HEK293 (cell line): Measurements from ENCODE around the gene IL10RA.

Experiments used
- BCL11A ChIP-seq: fragments of 450-650 bp; formaldehyde crosslinking; IDR thresholded peaks from 2 replicates; pipeline ENCODE4 v1.5.1; 2016; ENCODE audit warnings: low read depth, missing biosample characterization, missing genetic modification characterization
- HOXD13 ChIP-seq: sonication (generic); formaldehyde crosslinking; IDR thresholded peaks from 2 replicates; pipeline ENCODE4 v1.8.0; 2022; ENCODE audit warnings: missing genetic modification reagents, borderline replicate concordance
- KLF16 ChIP-seq: fragments of 450-650 bp; formaldehyde crosslinking; IDR thresholded peaks from 2 replicates; pipeline ENCODE4 v1.5.1; 2017; ENCODE audit warnings: missing biosample characterization, missing genetic modification characterization
- OSR2 ChIP-seq: fragments of 450-650 bp; formaldehyde crosslinking; IDR thresholded peaks from 2 replicates; pipeline ENCODE4 v1.5.1; 2016; ENCODE audit warnings: missing biosample characterization, missing genetic modification characterization
- SETDB1 ChIP-seq: IDR thresholded peaks from one replicate; pipeline ENCODE4 v1.6.1; 2017; ENCODE audit warnings: mild to moderate bottlenecking, low read length, moderate library complexity, mixed read lengths; ENCODE audit not compliant: insufficient read length
- YY1 ChIP-seq: fragments of 450-650 bp; formaldehyde crosslinking; IDR thresholded peaks from 2 replicates; pipeline ENCODE4 v1.5.1; 2018; ENCODE audit warnings: missing biosample characterization, missing genetic modification characterization
- ZBTB21 ChIP-seq: fragments of 450-650 bp; formaldehyde crosslinking; IDR thresholded peaks from 2 replicates; pipeline ENCODE4 v1.5.1; 2017; ENCODE audit warnings: missing biosample characterization, missing genetic modification characterization
- ZBTB8A ChIP-seq: fragments of 450-650 bp; formaldehyde crosslinking; IDR thresholded peaks from 2 replicates; pipeline ENCODE4 v1.5.1; 2016; ENCODE audit warnings: missing biosample characterization, missing genetic modification characterization
- ZFP41 ChIP-seq: fragments of 450-650 bp; formaldehyde crosslinking; IDR thresholded peaks from 2 replicates; pipeline ENCODE4 v1.5.1; 2016; ENCODE audit warnings: missing biosample characterization, missing genetic modification characterization, borderline replicate concordance
- ZNF138 ChIP-seq: fragments of 450-650 bp; formaldehyde crosslinking; IDR thresholded peaks from 2 replicates; pipeline ENCODE4 v1.5.1; 2016; ENCODE audit warnings: missing biosample characterization, missing genetic modification characterization, borderline replicate concordance
- ZNF146 ChIP-seq: fragments of 450-650 bp; formaldehyde crosslinking; IDR thresholded peaks from 2 replicates; pipeline ENCODE4 v1.5.1; 2016; ENCODE audit warnings: missing biosample characterization, missing genetic modification characterization
- ZNF155 ChIP-seq: fragments of 450-650 bp; formaldehyde crosslinking; IDR thresholded peaks from 2 replicates; pipeline ENCODE4 v1.5.1; 2016; ENCODE audit warnings: missing biosample characterization, missing genetic modification characterization
- ZNF223 ChIP-seq: fragments of 450-650 bp; formaldehyde crosslinking; IDR thresholded peaks from 2 replicates; pipeline ENCODE4 v1.5.1; 2016; ENCODE audit warnings: missing biosample characterization, missing genetic modification characterization
- ZNF248 ChIP-seq: fragments of 450-650 bp; formaldehyde crosslinking; IDR thresholded peaks from 2 replicates; pipeline ENCODE4 v1.5.1; 2017; ENCODE audit warnings: missing biosample characterization, missing genetic modification characterization
- ZNF324 ChIP-seq: fragments of 450-650 bp; formaldehyde crosslinking; IDR thresholded peaks from 2 replicates; pipeline ENCODE4 v1.5.1; 2016; ENCODE audit warnings: missing biosample characterization, missing genetic modification characterization
- ZNF391 ChIP-seq: fragments of 450-650 bp; formaldehyde crosslinking; IDR thresholded peaks from 2 replicates; pipeline ENCODE4 v1.5.1; 2016; ENCODE audit warnings: low read depth, missing biosample characterization, missing genetic modification characterization, borderline replicate concordance
- ZNF404 ChIP-seq: fragments of 450-650 bp; formaldehyde crosslinking; IDR thresholded peaks from 2 replicates; pipeline ENCODE4 v1.5.1; 2017; ENCODE audit warnings: missing biosample characterization, missing genetic modification characterization
- ZNF426 ChIP-seq: fragments of 450-650 bp; formaldehyde crosslinking; IDR thresholded peaks from 2 replicates; pipeline ENCODE4 v1.5.1; 2017; ENCODE audit warnings: missing biosample characterization, missing genetic modification characterization, mild to moderate bottlenecking, inconsistent platforms, moderate library complexity
- ZNF585B ChIP-seq: fragments of 450-650 bp; formaldehyde crosslinking; IDR thresholded peaks from 2 replicates; pipeline ENCODE4 v1.5.1; 2016; ENCODE audit warnings: missing biosample characterization, missing genetic modification characterization
- ZNF660 ChIP-seq: fragments of 450-650 bp; IDR thresholded peaks from 2 replicates; pipeline ENCODE4 v1.5.1; 2018; ENCODE audit warnings: missing biosample characterization, mild to moderate bottlenecking, missing genetic modification characterization
- ZNF747 ChIP-seq: fragments of 450-650 bp; formaldehyde crosslinking; IDR thresholded peaks from 2 replicates; pipeline ENCODE4 v1.5.1; 2016; ENCODE audit warnings: missing biosample characterization, missing genetic modification characterization
- ZSCAN23 ChIP-seq: fragments of 450-650 bp; formaldehyde crosslinking; IDR thresholded peaks from 2 replicates; pipeline ENCODE4 v1.5.1; 2016; ENCODE audit warnings: missing biosample characterization, missing genetic modification characterization
- ZXDB ChIP-seq: fragments of 450-650 bp; formaldehyde crosslinking; IDR thresholded peaks from 2 replicates; pipeline ENCODE4 v1.5.1; 2016; ENCODE audit warnings: missing biosample characterization, missing genetic modification characterization
- TF ChIP-seq, protein P1 (sequence below): fragments of 450-650 bp; formaldehyde crosslinking; IDR thresholded peaks from 2 replicates; pipeline ENCODE4 v1.5.1; 2016; ENCODE audit warnings: missing biosample characterization, missing genetic modification characterization
- TF ChIP-seq, protein P2 (sequence below): fragments of 450-650 bp; formaldehyde crosslinking; IDR thresholded peaks from 2 replicates; pipeline ENCODE4 v1.5.1; 2016; ENCODE audit warnings: missing biosample characterization, missing genetic modification characterization, low read depth
- TF ChIP-seq, protein P3 (sequence below): fragments of 450-650 bp; formaldehyde crosslinking; IDR thresholded peaks from 2 replicates; pipeline ENCODE4 v1.5.1; 2016; ENCODE audit warnings: missing biosample characterization, missing genetic modification characterization
- TF ChIP-seq, protein P4 (sequence below): fragments of 450-650 bp; formaldehyde crosslinking; IDR thresholded peaks from 2 replicates; pipeline ENCODE4 v1.5.1; 2016; ENCODE audit warnings: missing biosample characterization, missing genetic modification characterization, borderline replicate concordance
- TF ChIP-seq, protein P5 (sequence below): fragments of 450-650 bp; formaldehyde crosslinking; IDR thresholded peaks from 2 replicates; pipeline ENCODE4 v1.5.1; 2016; ENCODE audit warnings: missing biosample characterization, missing genetic modification characterization

Gene IL10RA

DNA sequence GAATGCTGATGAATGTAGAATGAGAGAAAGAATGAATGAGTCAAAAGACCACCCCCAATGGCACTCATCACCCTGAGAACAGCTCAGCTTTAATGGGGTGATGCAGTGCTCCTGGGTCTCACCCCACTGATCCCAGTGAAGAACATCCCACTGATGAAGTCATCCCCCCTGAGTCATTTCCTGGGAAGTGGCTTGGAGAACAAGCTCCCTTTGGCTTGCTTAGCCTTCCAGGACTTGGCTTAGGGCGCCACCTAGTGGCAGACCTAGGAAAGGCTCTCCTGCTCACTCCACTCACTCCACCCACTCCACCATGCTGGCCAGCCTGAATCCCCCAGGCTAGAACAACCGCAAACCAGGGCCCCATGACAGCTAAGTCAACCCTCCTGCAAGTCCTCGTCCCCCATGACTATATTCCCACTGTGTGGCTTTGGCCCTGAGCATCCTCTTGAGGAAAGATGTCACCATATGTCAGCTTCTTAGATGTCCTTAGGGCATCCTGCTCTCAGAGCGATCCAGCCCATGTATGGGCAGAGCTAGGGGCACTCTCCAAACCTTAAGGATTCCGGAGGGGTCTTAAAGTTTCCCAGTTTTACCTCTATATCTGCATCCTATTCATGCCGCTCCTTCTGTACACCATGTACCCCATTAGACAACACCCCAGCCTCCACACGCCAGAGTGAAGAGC, 39.2 kb upstream of the IL10RA start (continued):
- TF ChIP-seq, protein P1, sequence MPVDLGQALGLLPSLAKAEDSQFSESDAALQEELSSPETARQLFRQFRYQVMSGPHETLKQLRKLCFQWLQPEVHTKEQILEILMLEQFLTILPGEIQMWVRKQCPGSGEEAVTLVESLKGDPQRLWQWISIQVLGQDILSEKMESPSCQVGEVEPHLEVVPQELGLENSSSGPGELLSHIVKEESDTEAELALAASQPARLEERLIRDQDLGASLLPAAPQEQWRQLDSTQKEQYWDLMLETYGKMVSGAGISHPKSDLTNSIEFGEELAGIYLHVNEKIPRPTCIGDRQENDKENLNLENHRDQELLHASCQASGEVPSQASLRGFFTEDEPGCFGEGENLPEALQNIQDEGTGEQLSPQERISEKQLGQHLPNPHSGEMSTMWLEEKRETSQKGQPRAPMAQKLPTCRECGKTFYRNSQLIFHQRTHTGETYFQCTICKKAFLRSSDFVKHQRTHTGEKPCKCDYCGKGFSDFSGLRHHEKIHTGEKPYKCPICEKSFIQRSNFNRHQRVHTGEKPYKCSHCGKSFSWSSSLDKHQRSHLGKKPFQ, result no peak
- TF ChIP-seq ZNF660 (tag by site-specific recombination) (peak; percentile 80), ZNF585B (tag by site-specific recombination) (no peak), KLF16 (tag by site-specific recombination) (no peak), ZXDB (tag by site-specific recombination) (no peak), ZNF223 (tag by site-specific recombination) (no peak), ZNF146 (tag by site-specific recombination) (no peak), HOXD13 (CRISPR knock-in tag) (no peak), ZNF747 (tag by site-specific recombination) (no peak), ZBTB21 (peak; percentile 50), ZNF138 (tag by site-specific recombination) (no peak), SETDB1 (no peak), ZBTB8A (tag by site-specific recombination) (no peak), ZFP41 (no peak), BCL11A (tag by site-specific recombination) (no peak), OSR2 (tag by site-specific recombination) (no peak), ZNF248 (no peak), ZSCAN23 (tag by site-specific recombination) (no peak), ZNF391 (tag by site-specific recombination) (peak; percentile 44; the same call in 1 of the 2 replicates), ZNF324 (tag by site-specific recombination) (peak; percentile 52; the same call in 1 of the 2 replicates), ZNF155 (tag by site-specific recombination) (no peak), YY1 (tag by site-specific recombination) (no peak), ZNF426 (no peak), ZNF404 (tag by site-specific recombination) (no peak)
- TF ChIP-seq, protein P2, sequence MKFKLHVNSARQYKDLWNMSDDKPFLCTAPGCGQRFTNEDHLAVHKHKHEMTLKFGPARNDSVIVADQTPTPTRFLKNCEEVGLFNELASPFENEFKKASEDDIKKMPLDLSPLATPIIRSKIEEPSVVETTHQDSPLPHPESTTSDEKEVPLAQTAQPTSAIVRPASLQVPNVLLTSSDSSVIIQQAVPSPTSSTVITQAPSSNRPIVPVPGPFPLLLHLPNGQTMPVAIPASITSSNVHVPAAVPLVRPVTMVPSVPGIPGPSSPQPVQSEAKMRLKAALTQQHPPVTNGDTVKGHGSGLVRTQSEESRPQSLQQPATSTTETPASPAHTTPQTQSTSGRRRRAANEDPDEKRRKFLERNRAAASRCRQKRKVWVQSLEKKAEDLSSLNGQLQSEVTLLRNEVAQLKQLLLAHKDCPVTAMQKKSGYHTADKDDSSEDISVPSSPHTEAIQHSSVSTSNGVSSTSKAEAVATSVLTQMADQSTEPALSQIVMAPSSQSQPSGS, result 0 out of 2 replicates have a peak, but pooled peaks have one; percentile 36
- TF ChIP-seq, protein P3, sequence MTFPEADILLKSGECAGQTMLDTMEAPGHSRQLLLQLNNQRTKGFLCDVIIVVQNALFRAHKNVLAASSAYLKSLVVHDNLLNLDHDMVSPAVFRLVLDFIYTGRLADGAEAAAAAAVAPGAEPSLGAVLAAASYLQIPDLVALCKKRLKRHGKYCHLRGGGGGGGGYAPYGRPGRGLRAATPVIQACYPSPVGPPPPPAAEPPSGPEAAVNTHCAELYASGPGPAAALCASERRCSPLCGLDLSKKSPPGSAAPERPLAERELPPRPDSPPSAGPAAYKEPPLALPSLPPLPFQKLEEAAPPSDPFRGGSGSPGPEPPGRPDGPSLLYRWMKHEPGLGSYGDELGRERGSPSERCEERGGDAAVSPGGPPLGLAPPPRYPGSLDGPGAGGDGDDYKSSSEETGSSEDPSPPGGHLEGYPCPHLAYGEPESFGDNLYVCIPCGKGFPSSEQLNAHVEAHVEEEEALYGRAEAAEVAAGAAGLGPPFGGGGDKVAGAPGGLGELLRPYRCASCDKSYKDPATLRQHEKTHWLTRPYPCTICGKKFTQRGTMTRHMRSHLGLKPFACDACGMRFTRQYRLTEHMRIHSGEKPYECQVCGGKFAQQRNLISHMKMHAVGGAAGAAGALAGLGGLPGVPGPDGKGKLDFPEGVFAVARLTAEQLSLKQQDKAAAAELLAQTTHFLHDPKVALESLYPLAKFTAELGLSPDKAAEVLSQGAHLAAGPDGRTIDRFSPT (tag by site-specific recombination), result no peak
- TF ChIP-seq, protein P4, sequence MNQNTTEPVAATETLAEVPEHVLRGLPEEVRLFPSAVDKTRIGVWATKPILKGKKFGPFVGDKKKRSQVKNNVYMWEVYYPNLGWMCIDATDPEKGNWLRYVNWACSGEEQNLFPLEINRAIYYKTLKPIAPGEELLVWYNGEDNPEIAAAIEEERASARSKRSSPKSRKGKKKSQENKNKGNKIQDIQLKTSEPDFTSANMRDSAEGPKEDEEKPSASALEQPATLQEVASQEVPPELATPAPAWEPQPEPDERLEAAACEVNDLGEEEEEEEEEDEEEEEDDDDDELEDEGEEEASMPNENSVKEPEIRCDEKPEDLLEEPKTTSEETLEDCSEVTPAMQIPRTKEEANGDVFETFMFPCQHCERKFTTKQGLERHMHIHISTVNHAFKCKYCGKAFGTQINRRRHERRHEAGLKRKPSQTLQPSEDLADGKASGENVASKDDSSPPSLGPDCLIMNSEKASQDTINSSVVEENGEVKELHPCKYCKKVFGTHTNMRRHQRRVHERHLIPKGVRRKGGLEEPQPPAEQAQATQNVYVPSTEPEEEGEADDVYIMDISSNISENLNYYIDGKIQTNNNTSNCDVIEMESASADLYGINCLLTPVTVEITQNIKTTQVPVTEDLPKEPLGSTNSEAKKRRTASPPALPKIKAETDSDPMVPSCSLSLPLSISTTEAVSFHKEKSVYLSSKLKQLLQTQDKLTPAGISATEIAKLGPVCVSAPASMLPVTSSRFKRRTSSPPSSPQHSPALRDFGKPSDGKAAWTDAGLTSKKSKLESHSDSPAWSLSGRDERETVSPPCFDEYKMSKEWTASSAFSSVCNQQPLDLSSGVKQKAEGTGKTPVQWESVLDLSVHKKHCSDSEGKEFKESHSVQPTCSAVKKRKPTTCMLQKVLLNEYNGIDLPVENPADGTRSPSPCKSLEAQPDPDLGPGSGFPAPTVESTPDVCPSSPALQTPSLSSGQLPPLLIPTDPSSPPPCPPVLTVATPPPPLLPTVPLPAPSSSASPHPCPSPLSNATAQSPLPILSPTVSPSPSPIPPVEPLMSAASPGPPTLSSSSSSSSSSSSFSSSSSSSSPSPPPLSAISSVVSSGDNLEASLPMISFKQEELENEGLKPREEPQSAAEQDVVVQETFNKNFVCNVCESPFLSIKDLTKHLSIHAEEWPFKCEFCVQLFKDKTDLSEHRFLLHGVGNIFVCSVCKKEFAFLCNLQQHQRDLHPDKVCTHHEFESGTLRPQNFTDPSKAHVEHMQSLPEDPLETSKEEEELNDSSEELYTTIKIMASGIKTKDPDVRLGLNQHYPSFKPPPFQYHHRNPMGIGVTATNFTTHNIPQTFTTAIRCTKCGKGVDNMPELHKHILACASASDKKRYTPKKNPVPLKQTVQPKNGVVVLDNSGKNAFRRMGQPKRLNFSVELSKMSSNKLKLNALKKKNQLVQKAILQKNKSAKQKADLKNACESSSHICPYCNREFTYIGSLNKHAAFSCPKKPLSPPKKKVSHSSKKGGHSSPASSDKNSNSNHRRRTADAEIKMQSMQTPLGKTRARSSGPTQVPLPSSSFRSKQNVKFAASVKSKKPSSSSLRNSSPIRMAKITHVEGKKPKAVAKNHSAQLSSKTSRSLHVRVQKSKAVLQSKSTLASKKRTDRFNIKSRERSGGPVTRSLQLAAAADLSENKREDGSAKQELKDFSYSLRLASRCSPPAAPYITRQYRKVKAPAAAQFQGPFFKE, result no peak
- TF ChIP-seq, protein P5, sequence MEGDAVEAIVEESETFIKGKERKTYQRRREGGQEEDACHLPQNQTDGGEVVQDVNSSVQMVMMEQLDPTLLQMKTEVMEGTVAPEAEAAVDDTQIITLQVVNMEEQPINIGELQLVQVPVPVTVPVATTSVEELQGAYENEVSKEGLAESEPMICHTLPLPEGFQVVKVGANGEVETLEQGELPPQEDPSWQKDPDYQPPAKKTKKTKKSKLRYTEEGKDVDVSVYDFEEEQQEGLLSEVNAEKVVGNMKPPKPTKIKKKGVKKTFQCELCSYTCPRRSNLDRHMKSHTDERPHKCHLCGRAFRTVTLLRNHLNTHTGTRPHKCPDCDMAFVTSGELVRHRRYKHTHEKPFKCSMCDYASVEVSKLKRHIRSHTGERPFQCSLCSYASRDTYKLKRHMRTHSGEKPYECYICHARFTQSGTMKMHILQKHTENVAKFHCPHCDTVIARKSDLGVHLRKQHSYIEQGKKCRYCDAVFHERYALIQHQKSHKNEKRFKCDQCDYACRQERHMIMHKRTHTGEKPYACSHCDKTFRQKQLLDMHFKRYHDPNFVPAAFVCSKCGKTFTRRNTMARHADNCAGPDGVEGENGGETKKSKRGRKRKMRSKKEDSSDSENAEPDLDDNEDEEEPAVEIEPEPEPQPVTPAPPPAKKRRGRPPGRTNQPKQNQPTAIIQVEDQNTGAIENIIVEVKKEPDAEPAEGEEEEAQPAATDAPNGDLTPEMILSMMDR (tag by site-specific recombination), result peak; percentile 89
